HG02870 (cell line): Measurements from ENCODE around the gene CHST3.

ENCODE experiments used
- ATAC-seq: cut with Tn5 transposase; IDR thresholded peaks from one replicate; pipeline ENCODE4 v1.9.1; 2021; ENCODE audit warnings: mild to moderate bottlenecking, moderate library complexity; ENCODE audit not compliant: unreplicated experiment

Gene CHST3

GRCh38 chr10:72009051-72009424, 44.8 kb downstream of the CHST3 start:
- no peak for ATAC-seq

GRCh38 chr10:72009425-72010081, 45.4 kb downstream of the CHST3 start:
- ATAC-seq = no peak

GRCh38 chr10:72010234-72010973, 46.2 kb downstream of the CHST3 start:
- ATAC-seq = no peak

GRCh38 chr10:72011016-72011415, 46.8 kb downstream of the CHST3 start:
- ATAC-seq = no peak

DNA sequence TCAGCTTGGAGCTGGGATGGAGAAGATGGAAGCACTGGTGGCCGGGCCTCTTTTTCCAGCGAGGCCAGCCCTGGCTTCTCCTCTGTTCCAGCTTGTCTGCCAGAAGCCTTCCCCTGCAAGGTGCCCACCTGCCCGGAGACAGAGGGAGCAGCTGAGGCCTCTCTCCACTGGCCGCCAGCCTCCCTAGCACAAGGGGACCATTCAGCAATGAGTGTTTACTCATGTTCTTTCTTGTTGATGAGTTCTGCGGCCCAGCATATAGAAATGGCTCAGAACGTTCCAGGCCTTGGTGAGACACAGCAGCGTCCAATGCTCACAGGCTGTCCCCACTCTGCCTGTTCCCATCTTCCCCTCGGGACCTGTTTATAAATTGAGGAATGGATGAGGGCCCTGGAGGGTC, 47.3 kb downstream of the CHST3 start:
- ATAC-seq = no peak

- ATAC-seq = no peak
Observed at GRCh38 chr10:72011976-72012512, 47.8 kb downstream of the CHST3 start.

- ATAC-seq = no peak
Observed at GRCh38 chr10:72012796-72013195, 48.6 kb downstream of the CHST3 start.

- ATAC-seq = no peak
Observed at GRCh38 chr10:72013202-72013945, 49.2 kb downstream of the CHST3 start.

GRCh38 chr10:72014197-72014596, 50.0 kb downstream of the CHST3 start:
- no peak for ATAC-seq

GRCh38 chr10:72014785-72015480, 50.7 kb downstream of the CHST3 start:
- ATAC-seq = no peak

DNA sequence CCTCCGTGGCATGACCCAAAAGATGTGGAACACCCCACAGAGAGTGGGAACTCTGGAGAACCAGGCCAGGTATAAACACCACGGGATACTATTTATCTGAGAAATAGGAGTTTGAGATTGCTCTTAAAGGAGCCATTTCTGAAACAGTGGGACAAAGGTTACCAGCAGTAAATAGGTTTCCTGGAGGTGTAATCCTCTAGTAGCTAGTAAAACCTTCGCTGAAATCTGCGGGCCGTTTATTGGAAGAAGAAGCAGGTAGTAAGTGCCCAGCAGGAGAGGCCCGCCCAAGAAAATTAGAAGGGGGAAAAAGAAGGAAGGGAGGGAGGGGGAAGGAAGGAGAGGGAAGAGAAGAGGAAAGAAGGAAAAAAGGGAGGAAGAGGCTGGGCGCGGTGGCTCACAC, 51.6 kb downstream of the CHST3 start:
- no peak for ATAC-seq

DNA sequence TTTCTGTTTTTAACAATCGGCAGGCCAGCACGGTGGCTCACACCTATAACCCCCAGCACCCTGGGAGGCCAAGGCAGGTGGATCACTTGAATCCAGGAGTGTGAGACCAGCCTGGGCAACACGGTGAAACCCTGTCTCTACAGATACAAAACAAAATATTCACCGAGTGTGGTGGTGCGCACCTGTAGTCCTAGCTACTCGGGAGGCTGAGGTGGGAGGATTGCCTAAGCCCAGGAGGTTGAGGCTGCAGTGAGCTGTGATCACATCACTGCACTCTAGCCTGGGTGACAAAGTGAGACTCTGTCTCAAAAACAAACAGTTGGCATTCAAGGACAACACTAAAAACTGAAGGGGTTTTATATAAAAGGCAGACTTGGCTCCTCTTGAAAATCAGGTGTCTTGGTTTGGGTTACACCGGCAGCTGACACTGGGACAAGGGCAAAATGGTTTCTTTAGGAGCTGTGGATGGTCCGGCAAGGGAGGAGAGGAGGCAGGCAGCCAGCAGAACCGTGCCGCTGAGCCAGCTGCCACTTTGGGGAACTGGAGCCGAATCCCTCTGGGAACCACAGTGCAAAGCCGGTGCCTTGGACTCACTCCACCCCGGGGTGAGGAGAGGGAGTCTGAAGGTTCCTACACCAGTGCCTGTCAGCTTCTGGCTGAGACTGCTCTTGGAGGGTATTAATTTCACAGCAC, 52.6 kb downstream of the CHST3 start:
- ATAC-seq = no peak

- no peak for ATAC-seq
Observed at GRCh38 chr10:72019085-72019876, 55.1 kb downstream of the CHST3 start.

GRCh38 chr10:72020914-72021809, 57.0 kb downstream of the CHST3 start:
- ATAC-seq = no peak

DNA sequence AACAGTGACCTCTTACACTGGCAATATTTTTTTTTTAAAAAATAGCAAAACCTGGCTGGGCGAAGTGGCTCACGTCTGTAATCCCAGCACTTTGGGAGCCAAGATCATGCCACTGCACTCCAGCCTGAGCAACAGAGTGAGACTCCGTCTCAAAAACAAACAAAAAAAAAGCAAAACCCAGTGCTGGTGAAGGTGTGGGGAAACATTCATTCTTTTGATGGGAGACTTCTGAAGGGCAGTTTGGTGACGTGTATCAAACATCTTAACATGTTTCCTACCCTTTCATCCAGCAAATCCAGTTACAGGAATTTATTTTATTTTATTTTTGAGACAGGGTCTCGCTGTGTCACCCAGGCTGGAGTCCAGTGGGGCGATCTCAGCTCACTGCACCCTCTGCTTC, 58.0 kb downstream of the CHST3 start:
- ATAC-seq = no peak

GRCh38 chr10:72024596-72024995, 60.4 kb downstream of the CHST3 start:
- ATAC-seq = no peak

DNA sequence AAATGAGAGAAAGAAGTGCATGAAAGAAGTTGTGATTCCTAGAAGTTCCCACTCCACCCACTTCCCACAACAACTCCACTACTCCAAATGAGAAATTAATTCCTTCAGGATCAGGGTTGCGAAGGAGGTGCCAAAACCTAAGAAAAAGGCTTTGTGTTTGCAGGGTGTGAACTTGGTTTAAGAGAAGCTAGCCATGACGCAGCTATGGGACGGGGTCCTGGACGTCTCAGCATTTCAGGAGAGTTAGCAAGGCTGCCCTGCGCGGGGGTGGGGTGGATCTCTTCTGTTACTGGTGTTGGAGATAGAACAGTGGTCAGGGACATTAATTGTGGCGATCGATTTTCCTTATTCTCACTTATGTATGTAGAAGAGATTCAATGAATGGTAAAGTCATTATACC, 61.2 kb downstream of the CHST3 start:
- ATAC-seq = no peak

DNA sequence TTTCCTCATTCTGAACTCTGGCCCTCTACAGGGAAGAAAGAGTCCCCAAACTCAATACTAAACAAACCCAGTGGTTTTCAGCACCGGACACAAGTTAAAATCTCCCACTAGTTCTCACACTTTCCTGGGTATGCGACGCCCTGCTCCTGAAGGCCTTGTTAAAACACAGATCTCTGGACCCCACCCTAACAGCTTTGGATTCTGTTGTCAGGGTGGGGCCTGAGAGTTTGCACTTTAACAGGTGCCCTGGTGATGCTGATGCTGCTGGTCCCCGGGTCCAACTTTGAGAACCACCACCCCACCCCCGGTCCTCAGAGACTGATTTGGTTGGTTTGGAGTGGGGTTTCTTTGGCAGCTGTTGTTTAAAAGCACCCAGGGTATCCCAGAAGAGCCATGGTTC, 61.6 kb downstream of the CHST3 start:
- no peak for ATAC-seq
